GM18498 (cell line): ENCODE measurements around the gene HERC3.

Source experiments
- ATAC-seq: cut with Tn5 transposase; IDR thresholded peaks from one replicate; pipeline ENCODE4 v1.9.1; 2021; ENCODE audit warnings: mild to moderate bottlenecking, moderate library complexity; ENCODE audit not compliant: unreplicated experiment

Gene HERC3

GRCh38 chr4:88659055-88659889 lies 67.0 kb downstream of the HERC3 start:
- peak; percentile 90 for ATAC-seq

GRCh38 chr4:88659890-88660208 lies 67.6 kb downstream of the HERC3 start:
- no peak for ATAC-seq

DNA sequence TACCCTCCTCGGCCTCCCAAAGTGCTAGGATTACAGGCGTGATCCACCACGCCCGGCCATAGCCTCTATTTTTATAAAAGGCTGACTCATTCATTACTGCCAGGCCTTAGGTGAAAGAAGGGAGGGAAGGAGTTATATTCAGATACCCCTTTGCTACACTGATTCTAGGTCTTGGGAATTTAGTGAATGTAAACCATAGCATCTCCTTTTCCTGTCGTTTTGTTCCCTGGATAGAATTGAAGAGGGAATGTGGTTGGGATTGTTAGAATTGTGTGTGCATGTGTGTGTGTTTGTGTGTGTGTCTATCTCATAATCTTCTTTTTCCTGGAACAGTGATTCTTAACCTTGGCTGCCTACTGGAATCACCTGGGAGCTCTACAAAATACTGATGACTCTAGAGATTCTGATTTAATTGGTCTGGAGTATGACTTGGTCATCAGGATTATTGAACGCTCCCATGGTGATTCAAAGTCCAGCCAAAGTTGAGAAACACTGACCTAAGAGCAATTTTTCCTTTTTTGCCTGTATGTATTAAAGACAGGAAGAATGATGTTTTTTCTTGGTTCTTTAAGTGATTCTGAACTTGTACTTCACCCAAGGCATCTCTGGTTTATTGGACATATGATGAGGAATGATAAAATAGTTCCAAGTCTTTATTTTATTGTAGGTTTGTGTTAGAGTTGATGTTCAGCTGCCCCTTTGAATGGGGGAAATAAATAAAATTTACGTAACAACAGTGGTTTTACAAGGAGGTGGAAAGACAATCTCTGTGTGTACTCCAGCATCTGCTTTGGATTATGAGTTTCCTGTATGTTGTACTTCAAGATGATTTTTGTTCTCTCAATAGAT lies 68.4 kb downstream of the HERC3 start:
- no peak for ATAC-seq

DNA sequence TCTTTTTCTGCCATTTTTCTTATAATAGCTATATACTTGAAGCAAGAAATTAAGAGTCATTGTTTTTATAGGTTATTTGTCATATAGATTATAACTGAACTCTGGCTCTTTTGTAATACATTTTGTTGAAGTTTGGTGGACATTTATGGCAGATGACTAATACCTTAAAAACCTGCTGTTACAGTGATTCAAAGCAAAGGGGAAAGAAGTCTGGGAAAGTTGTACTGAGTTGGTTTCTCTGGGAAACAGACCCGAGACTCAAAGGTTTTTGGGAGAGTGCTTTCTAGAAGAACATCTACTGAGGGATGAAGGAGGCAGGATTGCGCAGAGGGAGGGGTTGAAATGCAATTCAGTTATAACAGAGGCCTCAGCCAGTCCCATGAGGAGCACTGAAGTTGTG lies 69.5 kb downstream of the HERC3 start:
- no peak for ATAC-seq

GRCh38 chr4:88672987-88673386 lies 80.7 kb downstream of the HERC3 start:
- peak; percentile 58 for ATAC-seq

DNA sequence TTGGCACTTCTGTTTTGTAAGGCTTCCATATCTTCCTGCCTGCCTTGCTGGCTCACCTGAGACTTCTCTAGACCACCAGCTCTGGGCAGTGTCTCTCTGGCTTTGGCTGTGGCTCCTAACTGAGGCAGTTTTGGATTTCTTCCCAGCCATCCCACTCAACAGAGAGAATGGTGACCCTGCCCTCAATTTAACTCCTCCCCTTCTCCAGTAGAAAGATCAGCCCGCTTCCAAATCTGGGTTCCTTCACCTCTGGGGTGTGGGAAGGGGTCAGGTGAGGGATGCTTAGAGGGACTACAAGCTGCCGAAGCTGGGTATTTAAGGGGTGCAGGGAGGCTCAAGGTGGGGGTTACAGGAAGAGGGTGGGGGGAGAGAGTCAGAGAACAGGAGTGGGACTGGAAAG lies 81.6 kb downstream of the HERC3 start:
- ATAC-seq: no peak

DNA sequence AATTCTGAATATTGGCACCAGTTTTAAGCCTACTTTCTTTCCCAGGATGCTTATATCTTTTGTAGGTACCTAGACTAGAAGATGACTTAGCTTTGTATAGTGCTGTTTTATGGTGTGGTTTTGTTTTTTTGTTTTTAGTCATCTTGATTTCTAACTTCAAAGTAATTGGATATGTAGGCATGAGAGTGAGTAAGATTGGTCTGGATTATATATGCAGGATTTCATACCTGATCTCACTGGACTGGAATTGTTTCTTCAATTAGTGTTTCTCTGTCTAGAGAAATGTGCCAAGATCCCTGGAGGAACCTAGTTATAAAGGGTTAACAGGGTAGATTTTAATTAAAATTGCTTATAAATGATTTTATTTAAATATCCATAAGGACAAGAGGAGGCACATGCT lies 82.3 kb downstream of the HERC3 start:
- ATAC-seq: no peak

DNA sequence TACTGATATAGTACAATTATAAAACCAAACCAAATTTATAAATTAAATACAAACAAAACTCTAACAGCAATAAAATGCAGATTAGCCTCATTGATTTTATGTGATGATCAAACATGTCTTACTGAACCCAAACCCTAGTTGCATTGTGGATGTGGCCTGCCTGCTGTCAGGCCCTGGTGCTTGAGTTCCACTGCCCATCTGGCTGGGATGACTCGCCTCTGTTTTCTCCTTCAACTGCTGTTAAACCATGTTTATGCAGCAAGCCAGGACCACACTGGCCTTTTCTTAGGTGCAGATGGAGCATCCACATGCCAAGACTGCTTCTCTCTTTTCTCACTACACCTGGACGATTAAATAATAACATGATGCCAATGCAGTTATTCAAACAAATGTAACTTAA lies 82.7 kb downstream of the HERC3 start:
- no peak for ATAC-seq

- ATAC-seq: no peak
Observed at GRCh38 chr4:88675543-88675942, 83.3 kb downstream of the HERC3 start.

- no peak for ATAC-seq
Observed at GRCh38 chr4:88681209-88681608, 88.9 kb downstream of the HERC3 start.

GRCh38 chr4:88690355-88690754 lies 98.1 kb downstream of the HERC3 start:
- ATAC-seq: no peak

GRCh38 chr4:88693792-88694191 lies 101.5 kb downstream of the HERC3 start:
- ATAC-seq: no peak

- ATAC-seq: no peak
Observed at GRCh38 chr4:88696630-88697029, 104.3 kb downstream of the HERC3 start.

DNA sequence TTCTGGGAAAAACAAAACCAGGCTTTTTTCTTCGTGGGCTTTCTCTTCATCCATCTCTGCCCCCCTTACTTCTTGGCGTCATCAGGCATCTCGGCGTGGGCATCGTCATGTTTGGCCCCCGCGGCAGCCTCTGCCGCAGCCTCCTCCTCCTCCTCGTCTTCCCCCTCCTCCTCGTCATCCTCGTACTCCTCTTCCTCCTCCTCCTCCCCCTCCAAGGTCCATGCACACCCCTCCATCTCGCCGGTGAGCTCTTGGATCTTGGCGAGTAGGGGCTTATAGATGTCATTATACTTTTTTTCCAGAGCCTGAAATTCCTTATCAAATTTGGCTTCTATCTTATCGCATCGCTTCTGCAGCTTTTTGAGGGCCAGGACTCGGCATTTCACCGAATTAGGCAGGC lies 104.9 kb downstream of the HERC3 start:
- no peak for ATAC-seq

DNA sequence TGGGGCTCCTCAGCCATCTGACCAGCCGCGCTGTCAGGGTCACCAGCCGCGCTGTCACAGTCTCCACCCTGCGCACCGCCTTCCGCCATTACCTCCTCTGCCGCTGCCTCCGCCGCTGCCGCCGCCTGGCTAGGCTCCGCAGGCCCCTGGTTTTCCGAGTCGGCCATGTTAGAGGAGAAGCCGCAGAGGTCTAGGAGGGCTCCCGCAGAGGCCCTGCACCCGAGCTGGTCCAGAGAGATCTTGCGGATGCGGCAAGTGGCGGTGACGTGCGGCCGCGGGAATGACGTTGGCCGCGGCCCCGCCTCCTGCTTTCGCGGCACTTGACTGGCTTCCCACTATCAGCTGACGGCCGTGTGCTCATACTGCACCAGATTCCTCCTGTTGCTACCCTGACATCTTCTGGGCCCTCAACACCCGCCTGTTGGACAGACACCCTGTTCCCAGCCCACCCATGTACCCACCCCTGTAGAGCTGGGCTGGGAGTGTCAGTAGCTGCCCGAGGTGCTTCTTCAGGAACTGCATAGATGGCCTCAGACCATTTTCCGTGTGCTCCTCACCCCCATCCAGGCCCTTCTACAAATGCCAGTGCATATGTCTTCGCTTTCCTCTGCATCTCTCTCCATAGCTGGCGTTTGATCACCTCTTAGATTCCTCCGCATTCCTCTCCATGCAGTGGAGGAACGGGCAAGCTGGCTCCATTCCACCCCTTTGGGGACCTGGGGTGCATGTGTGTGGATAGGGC lies 105.5 kb downstream of the HERC3 start, which contains the start of gene NAP1L5:
TSS of gene NAP1L5 (minus strand) at position 242 of the 742 bp plus-strand sequence. CDS start at position 167, 75 bp downstream.
- peak; percentile 96 for ATAC-seq

GRCh38 chr4:88698519-88698918 lies 106.2 kb downstream of the HERC3 start:
- no peak for ATAC-seq

DNA sequence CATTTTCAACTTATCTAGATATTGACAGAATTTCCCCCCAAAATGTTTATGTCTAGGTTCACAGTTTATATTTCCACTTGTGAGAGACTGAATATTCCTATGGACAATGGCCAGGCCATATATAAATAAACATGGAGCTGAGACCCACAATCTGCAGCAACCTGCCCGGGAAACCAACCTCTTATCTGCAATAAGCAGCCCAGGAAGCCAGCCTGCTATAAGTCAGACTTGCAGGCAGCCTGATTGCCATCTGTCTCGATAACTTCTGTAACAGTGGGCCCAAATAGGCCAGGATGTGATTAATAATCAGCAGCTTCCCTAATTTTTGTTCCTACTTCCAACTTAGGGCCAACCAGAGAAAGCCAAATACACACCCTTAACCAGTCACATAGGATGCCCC lies 110.5 kb downstream of the HERC3 start:
- no peak for ATAC-seq

- ATAC-seq: no peak
Observed at GRCh38 chr4:88705223-88705622, 112.9 kb downstream of the HERC3 start.

DNA sequence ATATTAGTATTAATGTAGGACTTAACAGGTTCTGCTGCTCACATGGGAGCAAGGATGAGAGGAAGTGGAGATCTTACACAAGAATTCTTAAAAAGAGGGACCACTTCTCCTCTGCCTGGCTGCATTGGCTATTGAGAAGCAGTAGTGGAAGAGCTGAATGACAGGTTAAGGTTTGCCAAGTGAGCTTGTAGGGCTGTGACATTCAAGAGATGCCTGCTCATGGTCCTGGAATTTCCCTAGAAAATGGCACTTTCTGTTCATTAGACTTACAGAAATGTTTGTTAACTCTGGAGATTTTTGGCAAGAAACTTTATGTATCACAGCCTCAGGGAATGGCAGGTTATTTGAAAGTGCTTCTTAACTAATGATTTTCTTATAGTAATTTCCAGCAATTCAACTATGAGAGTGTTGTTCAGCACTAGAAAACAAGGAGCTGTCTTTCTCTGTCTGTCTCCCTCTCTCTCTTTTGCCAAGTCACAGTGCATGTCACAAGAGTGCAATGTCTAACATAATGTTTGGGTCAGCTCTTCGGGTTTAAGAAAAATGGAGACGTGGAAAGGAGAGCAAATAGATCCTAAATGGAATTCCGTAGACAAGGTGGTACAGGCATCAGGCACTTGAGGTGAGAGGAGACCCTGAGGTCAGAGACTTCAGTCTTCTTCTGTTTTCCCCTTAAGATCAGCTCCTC lies 113.7 kb downstream of the HERC3 start:
- ATAC-seq: no peak

- no peak for ATAC-seq
Observed at GRCh38 chr4:88706574-88706973, 114.3 kb downstream of the HERC3 start.

GRCh38 chr4:88709989-88710388 lies 117.7 kb downstream of the HERC3 start:
- no peak for ATAC-seq
